NCI-H345 treated with DMSO at 0.1 percent for 48 hours (cell line): ENCODE measurements around the gene F13A1.
"Not testable (repeated sequence)": the region's sequence is repeated elsewhere in the genome, so short reads cannot be mapped to it uniquely, and the experiment has no call there.

ENCODE experiments used
- DNase-seq: peaks from one replicate; lab custom pipeline; 2025; ENCODE audit not compliant: unreplicated experiment; lab: John Stamatoyannopoulos, UW

F13A1 gene

DNA sequence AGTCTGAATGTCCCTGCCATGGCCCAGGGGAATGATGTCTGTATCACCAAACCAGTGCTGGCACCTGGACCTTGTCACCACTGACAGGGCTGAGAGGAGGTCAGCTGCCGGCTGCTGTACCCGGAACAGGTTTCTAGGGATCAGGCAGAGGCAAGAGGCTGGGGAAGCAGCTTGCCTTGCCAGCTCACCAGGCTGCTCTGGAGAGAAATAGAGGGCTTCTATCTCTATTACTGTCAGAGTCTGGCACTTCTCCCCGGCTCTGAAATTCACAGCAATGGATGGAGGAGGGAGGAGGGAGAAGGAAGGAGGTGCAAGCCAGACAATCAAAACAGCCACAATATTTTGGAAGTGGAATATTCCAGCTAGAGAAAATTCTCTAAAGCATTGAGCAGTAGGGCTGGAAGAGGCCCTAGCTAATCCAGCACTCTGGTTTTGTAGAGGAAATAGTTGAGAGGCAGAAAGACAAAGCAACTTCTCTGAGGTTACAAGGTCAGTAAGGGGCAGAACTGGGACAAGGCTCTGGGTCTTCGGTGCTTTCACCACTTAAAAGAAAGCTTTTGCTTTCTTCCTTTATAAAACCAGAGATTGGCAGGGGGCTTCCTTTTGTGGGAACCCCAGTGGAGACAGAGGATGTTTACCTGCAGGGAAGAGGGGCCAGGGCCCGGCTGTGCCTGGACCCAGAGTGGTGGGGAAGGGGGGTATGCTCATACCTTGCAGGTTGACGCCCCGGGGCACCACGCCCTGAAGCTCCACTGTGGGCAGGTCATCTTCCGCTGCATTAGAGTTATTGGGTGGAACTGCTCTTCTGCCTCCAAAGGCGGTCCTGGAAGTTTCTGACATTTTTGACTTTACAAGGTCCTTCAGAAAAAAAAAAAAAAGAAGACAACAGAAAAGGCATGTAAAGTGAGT, 2.4 kb downstream of the F13A1 start:
- DNase-seq = no peak

DNA sequence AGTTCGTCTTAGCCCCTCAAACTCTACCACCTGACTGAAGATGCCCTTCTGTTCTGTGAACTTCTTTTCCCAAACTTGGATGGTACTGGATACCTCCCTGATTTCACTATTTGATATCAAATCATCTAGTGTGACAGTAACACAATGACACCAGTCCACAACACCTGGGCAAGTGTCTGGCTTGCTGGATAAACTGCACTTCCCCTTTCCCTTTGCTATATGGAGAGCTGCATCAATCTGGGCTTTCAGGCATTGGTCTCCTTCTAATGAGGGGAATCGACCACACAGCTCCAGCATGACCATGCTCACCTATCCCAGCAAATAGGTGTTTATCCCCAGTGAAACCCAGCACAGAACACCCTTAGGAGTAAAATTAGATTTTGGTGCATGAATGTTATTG, 3.1 kb downstream of the F13A1 start:
- DNase-seq = no peak

DNA sequence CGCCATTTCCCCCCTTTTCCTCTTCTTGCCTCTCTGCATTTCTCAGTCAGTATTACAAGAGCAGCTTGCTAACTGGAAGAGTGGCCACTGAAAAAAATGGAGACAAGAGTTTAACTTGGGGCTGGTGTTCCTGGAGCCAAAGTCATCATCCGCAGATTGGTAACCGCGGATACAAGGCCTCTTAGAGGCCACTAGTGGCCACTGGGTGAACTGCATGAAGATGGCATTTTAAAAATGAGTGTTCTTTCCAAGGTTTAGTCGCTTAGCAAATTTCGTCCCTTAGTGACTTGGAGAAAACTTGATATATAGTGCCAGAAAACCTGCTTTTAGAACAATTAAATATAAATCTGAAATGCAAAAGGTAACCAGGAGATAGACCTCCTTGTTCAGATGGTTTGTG, 4.8 kb downstream of the F13A1 start:
- DNase-seq = no peak

DNA sequence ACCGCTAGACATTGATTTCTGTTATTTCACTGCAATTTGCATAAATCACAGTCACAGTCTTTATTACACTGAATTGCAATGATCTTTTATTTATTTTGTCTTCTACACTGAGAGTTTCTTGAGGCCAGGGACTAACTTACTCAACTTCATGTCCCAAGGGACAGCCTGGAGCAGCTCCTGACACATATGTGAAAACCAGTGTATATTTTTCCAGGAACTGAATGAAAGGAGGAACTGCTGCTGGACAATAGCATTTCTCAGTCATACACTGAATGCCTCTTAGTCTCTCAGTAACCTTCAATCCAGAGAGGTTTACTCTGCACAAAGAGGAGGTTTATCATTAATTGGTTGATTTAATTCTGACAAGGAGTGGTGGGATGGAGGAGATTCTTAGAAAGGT, 5.9 kb downstream of the F13A1 start:
- DNase-seq = no peak

DNA sequence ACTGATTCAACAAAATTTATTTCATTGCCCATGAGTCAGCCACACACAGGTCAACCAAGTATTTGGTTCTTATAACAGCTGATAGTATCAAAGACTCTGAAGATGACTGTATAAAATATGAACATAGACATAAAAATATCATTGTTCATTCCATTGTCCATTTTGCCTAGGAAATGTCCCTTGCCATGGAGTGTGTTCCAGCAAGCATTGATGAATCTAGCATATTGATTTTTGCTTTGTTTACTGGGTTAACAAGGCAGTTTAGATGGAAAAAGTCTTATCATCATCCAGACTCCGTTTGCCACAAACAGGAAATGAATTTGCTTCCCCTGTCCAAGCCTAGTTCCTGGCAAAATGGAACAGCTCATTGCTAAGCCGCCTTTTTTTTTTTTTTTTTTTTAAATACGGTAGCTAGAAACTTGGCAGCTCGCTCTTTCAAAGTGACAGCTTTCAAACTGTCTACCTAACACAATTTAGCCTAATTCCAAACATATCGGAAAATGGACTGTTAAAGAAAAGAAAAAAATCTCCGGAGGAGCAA, 7.5 kb downstream of the F13A1 start:
- no peak for DNase-seq

DNA sequence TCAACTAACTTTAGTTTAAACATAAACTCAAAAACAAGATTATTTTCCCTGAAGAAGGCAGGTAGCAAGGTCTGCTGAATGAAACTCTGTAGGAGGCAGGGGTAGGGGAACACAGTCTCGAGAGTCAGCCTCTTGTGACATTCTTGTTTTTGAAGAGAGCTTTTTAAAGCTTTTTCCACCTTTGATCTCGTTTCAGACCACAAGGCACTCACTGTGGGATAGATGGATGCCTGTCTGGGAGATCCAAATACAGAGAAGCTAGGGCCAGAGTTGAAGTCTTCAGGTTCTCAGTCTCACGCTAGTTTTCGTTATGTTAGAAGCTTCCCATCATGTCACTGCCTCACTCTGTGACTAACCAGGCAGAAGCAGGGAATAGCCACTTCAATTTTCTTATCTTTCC, 14.9 kb downstream of the F13A1 start:
- DNase-seq = no peak

DNA sequence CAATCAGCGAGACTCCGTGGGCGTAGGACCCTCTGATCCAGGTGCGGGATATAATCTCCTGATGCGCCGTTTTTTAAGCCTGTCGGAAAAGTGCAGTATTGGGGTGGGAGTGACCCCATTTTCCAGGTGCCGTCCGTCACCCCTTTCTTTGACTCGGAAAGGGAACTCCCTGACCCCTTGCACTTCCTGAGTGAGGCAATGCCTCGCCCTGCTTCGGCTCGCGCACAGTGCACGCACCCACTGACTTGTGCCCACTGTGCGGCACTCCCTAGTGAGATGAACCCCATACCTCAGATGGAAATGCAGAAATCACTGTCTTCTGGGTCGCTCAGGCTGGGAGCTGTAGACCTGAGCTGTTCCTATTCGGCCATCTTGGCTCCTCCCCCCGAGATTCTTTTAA, 20.1 kb downstream of the F13A1 start:
- not testable (repeated sequence) for DNase-seq

DNA sequence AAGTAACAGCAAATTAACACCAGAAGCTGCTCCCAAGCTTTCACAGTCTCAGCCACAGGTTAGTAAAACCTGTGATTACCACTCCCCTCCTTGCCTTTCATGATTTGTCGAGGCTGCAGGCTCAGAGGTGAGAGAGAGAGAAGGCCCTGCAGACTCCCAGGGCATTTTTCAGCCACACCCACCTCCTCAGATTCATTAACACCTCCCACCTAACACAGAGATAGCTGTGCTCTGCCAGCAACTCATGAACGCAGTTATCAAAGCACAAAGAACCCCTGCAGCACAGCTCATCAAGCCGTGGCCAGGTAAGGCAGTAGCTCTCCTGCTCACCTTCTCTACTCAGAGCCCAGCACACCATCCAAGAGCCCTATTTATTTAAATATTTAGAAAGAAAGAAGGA, 27.1 kb downstream of the F13A1 start:
- DNase-seq = no peak

DNA sequence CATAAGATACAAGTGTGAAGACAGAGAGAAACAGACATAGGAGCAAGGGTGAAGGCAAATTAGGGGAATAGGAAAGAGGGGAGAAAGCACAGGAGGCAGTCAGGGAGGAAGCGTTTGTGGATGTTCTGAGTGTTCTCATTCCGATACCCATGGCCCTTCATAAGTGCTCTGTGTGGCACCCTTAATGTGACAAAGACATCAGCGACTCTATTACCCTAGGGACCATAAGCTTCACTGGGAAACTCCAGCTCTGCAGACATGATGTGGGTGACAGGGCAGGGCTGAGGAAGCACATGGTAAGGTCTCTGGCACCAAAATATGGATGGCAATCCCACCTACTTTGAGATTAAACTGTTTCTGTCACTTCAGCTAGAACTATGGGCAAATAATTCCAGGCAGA, 33.0 kb downstream of the F13A1 start:
- DNase-seq = no peak

DNA sequence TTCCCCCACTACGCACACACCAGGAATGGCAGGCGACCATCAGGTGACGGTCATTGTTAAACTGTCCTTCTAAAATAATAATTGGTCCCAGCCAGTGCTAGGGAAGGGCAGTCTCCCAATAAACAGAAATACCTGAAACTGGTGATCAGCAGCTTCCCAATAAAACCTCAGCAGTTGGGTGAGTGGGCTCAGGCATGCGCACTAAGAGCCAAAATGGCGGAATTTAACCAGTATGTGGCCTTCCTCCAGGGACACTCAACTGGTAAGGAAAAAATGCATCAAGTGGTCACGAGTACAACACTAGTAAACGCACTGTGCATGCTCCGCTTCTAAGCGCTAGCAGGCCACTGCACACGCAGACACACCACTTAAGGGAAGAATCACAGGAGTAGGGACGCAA, 34.8 kb downstream of the F13A1 start:
- DNase-seq = no peak

DNA sequence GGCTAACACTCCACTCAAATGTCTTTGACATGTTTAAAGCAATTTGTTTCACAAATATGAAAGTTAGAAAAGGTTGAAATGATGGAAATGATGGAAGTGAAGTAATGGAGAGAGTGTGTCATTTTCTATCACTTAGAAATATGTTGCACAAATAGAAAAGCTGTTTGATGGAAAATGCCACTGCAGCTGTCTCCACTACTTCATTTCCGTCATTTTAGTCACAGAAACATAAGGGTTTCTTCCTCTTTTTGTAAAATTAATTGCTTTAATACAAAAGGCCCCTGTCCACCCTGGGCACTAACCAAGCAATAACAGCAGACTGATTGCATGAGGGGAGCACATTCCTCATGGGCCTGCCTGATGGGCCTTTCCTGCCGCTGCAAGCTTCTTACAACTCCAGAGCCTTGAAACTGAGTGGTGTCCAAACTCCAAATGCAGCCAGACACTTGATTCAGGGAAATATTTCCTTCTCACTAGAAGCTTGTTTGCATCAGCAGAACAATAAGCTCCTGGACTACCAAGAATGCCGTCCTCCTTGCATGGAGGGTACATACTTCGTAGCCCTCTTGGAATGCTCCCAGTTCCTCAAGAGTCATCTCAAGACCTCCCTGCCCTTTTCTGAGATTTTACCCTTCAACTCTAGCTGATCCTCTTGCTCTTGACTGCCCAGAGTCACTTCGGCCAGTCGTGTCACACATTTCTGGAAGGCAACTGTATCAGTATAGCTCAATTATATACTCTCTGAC, 36.1 kb downstream of the F13A1 start:
- DNase-seq = no peak

DNA sequence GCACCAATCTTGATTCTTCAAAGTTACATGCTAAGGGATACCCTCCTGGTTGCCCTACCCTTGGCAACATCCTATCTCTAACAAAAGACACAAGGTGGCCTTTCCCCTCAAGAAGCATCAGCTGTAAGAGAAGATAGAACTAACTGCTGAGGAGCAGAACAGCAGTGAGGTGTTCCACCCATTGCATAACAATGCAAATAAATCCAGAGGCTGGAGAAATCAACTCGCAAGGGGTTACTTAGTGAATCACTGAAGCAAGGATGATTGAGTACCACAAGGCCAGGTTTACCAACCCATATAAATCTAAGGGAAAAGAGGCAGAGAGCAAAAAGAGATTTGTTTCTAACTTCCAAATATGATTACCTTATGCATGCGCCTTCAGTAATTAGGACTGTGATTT, 36.7 kb downstream of the F13A1 start:
- no peak for DNase-seq

DNA sequence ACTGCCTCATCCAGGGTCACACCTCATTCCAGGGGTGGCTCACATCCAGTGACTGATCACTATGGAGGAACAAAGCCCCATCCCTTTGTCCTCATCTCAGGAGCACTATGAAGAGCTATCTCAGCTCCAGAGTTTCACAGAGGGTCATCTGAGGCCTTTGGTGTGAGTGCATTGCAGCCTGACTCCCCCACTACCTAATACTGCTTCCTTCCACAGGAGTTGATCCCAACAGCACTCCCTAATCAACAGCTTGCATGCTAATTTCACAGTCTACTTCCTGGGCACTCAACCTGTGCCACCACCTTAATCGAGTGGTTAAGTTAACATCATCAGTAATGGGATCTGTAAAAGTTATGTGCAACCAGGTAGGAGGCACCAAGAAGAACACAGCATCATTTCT, 37.7 kb downstream of the F13A1 start:
- no peak for DNase-seq

DNA sequence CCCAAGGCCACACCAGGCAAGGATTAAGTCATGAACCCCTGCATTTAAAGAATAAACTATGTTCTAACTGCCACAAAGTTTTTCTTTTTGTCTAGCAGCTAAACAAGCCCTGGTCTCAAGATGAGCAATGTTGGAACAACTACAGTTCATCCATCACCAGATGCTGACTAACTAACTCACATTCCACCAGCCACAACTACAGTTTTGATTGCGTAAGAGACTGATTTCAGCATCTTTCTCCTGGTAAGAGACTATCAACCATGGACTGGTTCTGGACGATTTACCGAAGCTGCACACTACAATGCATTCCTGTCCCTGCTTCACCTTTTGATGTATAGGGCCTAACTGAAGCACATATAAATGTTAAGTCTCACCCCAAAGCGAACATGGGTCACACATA, 43.0 kb downstream of the F13A1 start:
- DNase-seq = no peak

DNA sequence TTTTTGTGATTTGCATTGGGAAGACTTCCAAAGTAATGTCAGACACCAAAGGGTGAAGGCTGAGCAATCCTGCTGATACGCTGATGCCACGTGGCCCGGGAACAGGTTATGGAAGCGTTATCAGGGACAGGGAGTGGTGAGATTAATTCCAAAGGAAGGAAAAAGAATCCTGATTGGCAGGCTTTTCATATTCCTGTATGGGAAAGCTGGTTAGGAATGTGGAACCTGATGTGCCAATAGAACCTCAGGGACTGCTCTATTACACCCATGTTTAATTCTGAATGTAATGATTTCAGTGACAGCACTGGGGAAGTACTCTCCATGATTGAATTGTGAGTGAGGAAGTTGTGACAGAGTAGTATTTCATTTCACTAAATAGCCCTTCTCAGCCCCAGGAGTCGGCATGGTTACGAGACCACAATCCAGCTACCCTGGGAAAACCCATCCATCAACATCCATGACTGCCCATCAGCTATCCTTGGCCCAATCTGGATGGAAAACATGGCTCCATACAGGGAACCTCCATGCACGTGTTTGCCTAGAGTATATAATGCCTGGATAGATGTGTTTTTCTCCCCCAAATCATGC, 49.4 kb downstream of the F13A1 start:
- DNase-seq = no peak

DNA sequence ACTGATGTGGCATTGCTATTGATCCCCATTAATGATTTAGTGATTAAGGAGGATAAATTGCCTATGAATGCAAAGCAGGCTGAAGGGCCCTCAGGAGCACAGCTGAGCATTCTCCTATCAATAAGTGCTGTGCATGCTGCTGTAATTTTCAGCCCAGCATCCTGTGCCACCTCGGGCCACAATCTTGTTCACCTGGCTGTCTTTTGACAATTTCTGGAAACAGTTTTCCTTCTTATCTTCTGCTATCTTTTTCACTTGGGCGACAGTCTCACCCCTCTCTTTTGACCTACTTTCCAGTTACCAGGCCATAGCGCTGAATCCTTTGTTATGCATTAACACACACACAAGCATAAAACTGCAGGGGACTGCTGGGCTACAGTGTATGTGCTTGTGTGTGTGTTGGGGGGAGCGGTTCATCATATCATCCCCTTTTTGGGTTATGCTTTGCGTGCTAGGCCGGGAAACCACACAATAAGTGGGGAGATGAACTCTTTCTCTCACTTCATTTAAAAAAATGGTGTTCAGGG, 60.2 kb downstream of the F13A1 start:
- DNase-seq = no peak

DNA sequence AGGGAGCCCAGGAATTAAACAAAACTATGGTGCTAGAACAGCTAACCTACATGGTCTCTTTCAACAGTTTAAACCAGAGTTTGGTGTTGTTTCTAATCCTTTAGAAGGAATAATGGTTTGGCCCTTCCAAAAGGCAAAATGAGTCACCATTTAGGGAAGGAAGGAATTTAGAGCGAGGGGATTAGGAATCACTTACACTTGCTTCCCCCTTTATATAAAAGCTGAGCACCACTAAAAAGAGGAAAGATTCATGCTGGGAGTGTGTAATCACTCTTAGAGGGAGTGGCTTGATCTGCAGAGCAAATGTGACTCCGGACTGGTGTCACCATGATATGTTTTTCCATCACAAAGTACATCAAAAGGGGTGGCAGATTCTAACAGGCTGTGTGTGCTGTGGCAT, 63.6 kb downstream of the F13A1 start:
- DNase-seq = no peak

DNA sequence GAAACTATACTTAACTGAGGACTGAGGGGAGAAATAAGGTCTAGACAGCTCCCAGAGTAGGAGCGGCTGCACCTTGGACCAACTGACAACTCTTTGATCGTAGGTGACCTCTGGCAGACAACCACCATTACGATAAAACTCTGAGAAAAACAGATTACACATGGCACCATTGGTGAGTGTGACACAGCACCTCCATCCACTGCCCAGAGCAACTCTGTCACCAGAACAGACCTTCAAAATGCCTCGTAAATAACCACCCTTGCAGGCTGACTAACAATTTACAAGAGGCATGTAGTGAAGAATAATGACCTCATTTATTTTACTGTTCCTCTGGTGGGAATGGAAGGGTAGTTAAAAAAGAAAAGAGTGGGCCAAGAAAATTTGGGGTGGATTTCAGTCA, 64.2 kb downstream of the F13A1 start:
- no peak for DNase-seq

DNA sequence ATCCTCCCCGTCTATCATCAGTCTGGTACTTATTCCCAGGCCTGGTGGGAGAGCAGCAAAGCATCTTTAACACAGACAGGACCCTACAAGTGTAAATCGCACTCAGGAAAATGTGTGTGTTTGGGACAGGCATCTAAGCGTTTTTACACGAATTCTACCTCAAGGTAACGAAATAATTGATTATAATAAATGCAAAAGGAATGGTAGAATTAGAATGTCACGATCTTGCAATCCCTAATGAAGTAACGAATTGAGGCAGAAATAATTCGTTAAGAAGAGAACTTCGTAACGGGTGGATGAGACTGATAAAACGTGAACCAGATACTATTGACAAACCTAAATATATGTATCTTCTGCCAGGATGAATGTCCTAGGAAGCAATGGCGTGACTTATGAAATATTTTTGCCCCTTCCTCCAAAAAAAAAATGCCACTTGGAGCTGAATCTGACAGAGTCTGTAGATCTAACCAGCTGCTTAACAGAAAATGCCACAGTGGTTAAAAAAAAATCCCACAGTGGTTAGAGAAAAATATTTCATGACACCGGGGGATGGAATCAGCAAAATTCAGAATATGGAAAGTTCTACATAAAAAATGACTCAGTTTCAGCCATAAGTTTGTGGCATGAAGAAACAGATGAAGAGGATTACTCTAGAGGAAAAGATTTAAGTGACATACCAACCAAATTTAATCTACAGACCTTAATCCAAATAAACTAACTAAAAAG, 68.7 kb downstream of the F13A1 start:
- DNase-seq = no peak

DNA sequence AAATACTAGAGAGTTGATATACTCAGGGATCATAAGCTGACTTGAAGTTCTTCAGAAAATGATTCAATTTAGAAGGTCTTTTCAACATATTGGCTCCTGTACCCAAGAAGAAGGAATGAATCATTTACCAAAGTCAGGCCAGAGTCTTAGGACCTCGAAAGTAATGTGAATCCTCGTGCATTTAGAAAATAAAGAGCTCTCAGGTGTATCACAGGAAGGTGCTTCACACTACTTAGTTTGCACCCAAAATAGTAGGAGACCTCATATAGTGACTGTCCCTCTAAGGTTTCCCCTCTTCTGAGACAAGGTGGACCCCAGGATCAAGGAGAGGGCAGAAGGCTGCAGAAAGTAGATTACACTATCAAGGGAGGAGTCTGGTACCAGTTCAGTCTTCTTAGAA, 71.8 kb downstream of the F13A1 start:
- DNase-seq = no peak

DNA sequence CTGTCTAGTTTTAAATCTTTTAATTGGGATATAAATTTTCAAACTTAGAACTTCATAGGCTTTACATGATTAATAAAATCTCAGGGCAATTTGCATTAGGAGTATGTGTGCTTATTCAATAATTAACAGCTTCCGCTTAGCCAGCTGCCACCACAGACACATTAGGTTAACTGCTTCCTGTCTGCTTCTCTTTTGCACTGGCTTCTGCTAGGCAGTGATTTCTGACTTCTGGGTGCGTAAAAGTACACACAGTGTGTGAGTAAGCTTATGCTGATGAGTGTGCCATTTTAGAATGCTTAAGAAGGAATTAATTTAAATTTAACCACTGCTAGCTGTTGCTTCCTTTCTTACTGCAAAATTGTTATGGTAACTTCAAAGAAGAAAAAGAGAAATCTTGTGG, 73.9 kb downstream of the F13A1 start:
- no peak for DNase-seq
